ENCODE measurements around the gene PRM3.

DNA sequence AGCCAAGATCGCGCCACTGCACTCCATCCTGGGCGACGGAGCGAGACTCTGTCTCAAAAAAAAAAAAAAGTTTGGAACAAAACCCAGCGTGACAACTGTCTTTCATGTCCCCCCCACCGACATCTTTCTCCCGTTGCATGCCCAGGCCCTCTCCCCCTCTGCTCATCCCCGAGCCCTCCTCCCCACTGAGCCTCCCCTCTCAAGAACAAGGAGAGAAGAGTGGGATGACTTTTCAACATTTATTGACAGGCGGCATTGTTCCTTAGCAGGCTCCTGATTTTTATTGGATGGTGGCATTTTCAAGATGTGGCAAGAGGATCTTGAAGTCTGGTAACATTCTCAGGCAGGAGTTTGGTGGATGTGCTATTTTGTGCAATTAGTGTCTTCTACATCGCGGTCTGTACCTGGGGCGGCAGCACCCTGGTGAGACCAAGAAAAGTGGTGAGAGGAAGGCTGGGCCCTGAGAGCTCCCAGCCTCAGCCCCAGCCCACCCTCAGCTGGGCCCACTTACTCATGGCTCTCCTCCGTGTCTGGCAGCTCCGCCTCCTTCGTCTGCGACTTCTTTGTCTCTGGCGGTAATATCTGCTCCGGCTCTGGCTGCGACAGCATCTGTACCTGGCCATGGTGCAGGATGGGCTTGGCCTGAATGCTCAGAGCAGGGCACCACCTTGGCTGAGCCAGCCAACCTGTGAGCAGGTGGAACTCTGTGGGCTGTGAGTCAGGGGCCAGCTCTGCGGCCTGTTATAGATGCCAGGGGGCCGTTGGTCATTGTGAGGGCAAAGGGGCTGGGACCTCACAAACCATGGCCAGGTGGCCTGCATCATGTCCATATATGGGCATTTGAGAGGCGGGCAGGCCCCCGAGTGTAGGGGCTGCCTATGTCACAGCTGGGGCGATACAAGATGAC is 7.4 kb upstream of the PRM3 start, which contains the start of gene PRM1:
- TF ChIP-seq, protein P1, sequence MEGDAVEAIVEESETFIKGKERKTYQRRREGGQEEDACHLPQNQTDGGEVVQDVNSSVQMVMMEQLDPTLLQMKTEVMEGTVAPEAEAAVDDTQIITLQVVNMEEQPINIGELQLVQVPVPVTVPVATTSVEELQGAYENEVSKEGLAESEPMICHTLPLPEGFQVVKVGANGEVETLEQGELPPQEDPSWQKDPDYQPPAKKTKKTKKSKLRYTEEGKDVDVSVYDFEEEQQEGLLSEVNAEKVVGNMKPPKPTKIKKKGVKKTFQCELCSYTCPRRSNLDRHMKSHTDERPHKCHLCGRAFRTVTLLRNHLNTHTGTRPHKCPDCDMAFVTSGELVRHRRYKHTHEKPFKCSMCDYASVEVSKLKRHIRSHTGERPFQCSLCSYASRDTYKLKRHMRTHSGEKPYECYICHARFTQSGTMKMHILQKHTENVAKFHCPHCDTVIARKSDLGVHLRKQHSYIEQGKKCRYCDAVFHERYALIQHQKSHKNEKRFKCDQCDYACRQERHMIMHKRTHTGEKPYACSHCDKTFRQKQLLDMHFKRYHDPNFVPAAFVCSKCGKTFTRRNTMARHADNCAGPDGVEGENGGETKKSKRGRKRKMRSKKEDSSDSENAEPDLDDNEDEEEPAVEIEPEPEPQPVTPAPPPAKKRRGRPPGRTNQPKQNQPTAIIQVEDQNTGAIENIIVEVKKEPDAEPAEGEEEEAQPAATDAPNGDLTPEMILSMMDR (IDR thresholded peaks at IDR 0.05; ENCODE audit: low read length), result no peak
- no peak for TF ChIP-seq EZH2 (IDR thresholded peaks at IDR 0.05; ENCODE audit: borderline replicate concordance, low read length)
